ENCODE results near the gene PLPP4.
"Not testable (repeated sequence)": the region's sequence is repeated elsewhere in the genome, so short reads cannot be mapped to it uniquely, and the experiment has no call there.

Gene PLPP4

DNA sequence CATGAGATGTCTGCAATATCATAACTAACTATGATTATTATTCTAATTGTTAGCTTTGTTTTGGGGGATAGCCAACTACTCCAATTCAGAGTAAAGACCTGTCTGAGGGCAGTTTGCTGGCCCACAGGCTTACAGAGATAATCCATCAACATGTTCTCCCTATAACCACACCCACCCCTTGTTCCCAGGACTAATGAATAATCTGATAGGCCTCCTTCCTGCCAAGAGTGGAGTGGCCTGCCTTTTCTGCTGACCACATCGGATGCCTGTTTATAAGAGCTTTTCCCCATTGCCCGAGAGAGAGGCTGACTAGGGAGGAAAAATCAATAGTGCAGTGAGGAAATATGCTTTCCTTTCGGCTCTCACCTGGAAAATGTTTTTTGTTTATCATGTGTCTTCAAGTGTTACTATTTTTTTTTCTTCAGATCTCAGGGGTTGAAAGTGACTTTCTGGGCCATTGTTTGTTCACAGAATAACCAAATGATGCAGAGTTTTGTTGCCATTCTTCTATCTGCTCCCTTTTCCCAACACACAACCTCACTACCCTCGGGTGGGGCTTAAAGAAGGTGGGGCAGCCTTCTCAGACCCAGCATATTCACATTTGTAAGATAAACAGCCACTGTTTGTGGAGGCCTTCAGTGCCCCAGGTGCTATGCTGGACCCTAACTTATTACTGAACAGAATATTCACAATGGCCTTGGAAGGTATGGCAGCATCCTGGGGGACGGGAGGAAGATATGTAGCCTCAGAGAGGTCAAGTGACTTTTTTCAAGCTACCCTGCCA is 38.4 kb downstream of the PLPP4 start:
- Histone ChIP-seq H3K4me3 (ENCODE audit: low read depth, low read length) (no peak overlapping the region), H3K27ac (no peak overlapping the region), H3K27me3 (replicated peaks) (no peaks in the 10 kb centered on the region), H3K36me3 (replicated peaks) (no peaks in the 10 kb centered on the region)
- no peak for TF ChIP-seq CTCF (IDR thresholded peaks at IDR 0.05; ENCODE audit: low read depth, low read length, missing control alignments)
- in situ Hi-C loops (cut with HindIII; ENCODE audit: low pct_ligation_motif_present, low sequenced_read_pairs): no loop called here
- DNase-seq: no peak

DNA sequence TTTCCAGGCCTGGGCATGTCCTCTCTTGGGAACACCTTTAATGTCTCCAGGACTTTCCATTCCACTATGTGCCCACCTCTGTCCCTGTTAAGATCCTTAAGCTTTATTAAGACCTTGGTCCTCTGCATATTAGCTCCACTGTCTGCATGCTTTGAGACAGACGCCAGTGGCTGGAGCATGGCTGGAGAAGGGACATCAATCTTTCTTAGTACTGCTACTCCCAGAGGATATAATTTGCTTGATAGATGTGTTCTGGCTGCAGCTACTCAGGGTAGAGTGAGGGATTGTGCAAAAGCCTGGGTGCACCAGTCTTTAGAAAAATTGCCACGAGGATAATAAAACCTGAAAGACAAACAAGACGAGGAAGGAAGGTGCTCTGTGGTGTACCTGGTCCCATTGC is 42.9 kb downstream of the PLPP4 start:
- TF ChIP-seq CTCF (IDR thresholded peaks at IDR 0.05; ENCODE audit: low read depth, low read length, missing control alignments): no peak
- DNase-seq: no peak
- in situ Hi-C loops (cut with HindIII; ENCODE audit: low pct_ligation_motif_present, low sequenced_read_pairs): no loop called here
- H3K36me3 ChIP-seq (replicated peaks): no peaks in the 10 kb centered on the region
- no peak overlapping the region for H3K4me3 ChIP-seq (ENCODE audit: low read depth, low read length)
- H3K27ac ChIP-seq: no peak overlapping the region
- no peaks in the 10 kb centered on the region for H3K27me3 ChIP-seq (replicated peaks)

- no peak for DNase-seq
- Histone ChIP-seq H3K4me3 (ENCODE audit: low read depth, low read length) (no peak overlapping the region), H3K36me3 (replicated peaks) (no peaks in the 10 kb centered on the region), H3K27ac (no peak overlapping the region), H3K27me3 (replicated peaks) (no peaks in the 10 kb centered on the region)
- TF ChIP-seq CTCF (IDR thresholded peaks at IDR 0.05; ENCODE audit: low read depth, low read length, missing control alignments): no peak
- in situ Hi-C loops (cut with HindIII; ENCODE audit: low pct_ligation_motif_present, low sequenced_read_pairs): no loop called here
Measured at GRCh38 chr10:120503689-120504088, 46.7 kb downstream of the PLPP4 start.

- H3K27ac ChIP-seq; in situ Hi-C loops (cut with HindIII; ENCODE audit: low pct_ligation_motif_present, low sequenced_read_pairs): not testable (repeated sequence)
- DNase-seq: peak; percentile 23
Measured at GRCh38 chr10:120504227-120504626, 47.2 kb downstream of the PLPP4 start.

DNA sequence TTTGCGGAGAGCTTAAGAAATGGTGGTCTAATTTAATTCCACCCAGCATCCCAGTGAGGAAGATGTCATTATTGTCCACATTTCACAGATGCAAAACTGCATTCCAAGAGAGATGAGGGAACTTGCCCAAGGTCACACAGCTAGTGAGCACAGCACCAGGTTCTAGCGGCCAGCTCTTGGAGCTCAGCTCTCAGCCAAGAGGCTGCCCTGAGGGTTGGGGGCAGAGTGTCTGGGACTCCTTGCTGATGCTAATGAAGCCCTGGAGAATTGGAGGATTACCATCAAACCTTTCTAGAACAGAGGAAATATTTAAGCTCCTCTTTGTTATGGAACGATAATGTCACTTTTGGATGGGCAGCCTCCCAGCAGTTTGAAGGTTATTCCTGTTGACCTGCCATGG is 48.0 kb downstream of the PLPP4 start:
- no peak overlapping the region for H3K4me3 ChIP-seq (ENCODE audit: low read depth, low read length)
- DNase-seq: no peak
- H3K36me3 ChIP-seq (replicated peaks): no peaks in the 10 kb centered on the region
- no peak for TF ChIP-seq CTCF (IDR thresholded peaks at IDR 0.05; ENCODE audit: low read depth, low read length, missing control alignments)
- H3K27me3 ChIP-seq (replicated peaks): no peaks in the 10 kb centered on the region
- in situ Hi-C loops (cut with HindIII; ENCODE audit: low pct_ligation_motif_present, low sequenced_read_pairs): no loop called here
- H3K27ac ChIP-seq: no peak overlapping the region

More at GRCh38 chr10:120504227-120504626, 47.2 kb downstream of the PLPP4 start:
- H3K27me3 ChIP-seq (replicated peaks); H3K36me3 ChIP-seq (replicated peaks); H3K4me3 ChIP-seq (ENCODE audit: low read depth, low read length): not testable (repeated sequence)

- Histone ChIP-seq H3K27me3 (replicated peaks) (no peaks in the 10 kb centered on the region), H3K27ac (no peak overlapping the region), H3K4me3 (ENCODE audit: low read depth, low read length) (no peak overlapping the region), H3K36me3 (replicated peaks) (no peaks in the 10 kb centered on the region)
- TF ChIP-seq CTCF (IDR thresholded peaks at IDR 0.05; ENCODE audit: low read depth, low read length, missing control alignments): no peak
- in situ Hi-C loops (cut with HindIII; ENCODE audit: low pct_ligation_motif_present, low sequenced_read_pairs): no loop called here
- no peak for DNase-seq
Measured at GRCh38 chr10:120505866-120506265, 48.8 kb downstream of the PLPP4 start.
